ENCODE results near the gene NAALADL2.

GRCh38 chr3:175426805-175427204 lies 567.7 kb downstream of the NAALADL2 start:
- TF ChIP-seq RAD21 (IDR thresholded peaks at IDR 0.05) (no peak), CTCF (IDR thresholded peaks at IDR 0.05; ENCODE audit: low read depth, low read length, missing input control) (no peak), YY1 (IDR thresholded peaks at IDR 0.05) (no peak), FOXA1 (IDR thresholded peaks at IDR 0.05) (no peak), TAF1 (conservative IDR thresholded peaks at IDR 0.05) (no peak), ATF3 (IDR thresholded peaks at IDR 0.05) (no peak), GABPA (IDR thresholded peaks at IDR 0.05 in 1 of 2, conservative IDR thresholded peaks at IDR 0.05 in 1 of 2) (no peak), JUND (IDR thresholded peaks at IDR 0.05) (no peak), SP1 (IDR thresholded peaks at IDR 0.05) (no peak), NR2F2 (IDR thresholded peaks at IDR 0.05) (no peak), REST (IDR thresholded peaks at IDR 0.05) (no peak), ZBTB33 (IDR thresholded peaks at IDR 0.05) (no peak)

Measured in liver (tissue), 3 donors.